Aorta (tissue), 5 donors: ENCODE data around the gene SSC4D. TPM values are rescaled to one million over a fixed set of nuclear protein-coding genes. Genes with fewer than 3 reads are reported as not detected.
A peak's percentile ranks its signal among the peaks of the same experiment; 100 is the strongest.

Source experiments
- ATAC-seq: fragments of 200-7000 bp; cut with Tn5 transposase; one replicate; pipeline ENCODE4 v1.9.1; 2022; ENCODE audit warnings: moderate library complexity; ENCODE audit not compliant: low FRiP score
- DNase-seq, 2 donors: peaks; one replicate each; pipeline ENCODE4 v3.0.0-alpha.2; 2020
- H3K27ac ChIP-seq, 2 donors: one replicate each; pipeline ENCODE4 v1.5.1; 2013; ENCODE audit warnings: low read length in 2 of 2, mild to moderate bottlenecking in 2 of 2, moderate library complexity in 2 of 2, control low read depth in 1 of 2, inconsistent platforms in 1 of 2, low read depth in 1 of 2
- H3K27me3 ChIP-seq, 2 donors: one replicate each; pipeline ENCODE4 v1.6.1; 2013; ENCODE audit warnings: control low read depth in 1 of 2, low read length in 1 of 2, mild to moderate bottlenecking in 1 of 2, moderate library complexity in 1 of 2; ENCODE audit not compliant: insufficient read depth in 2 of 2, control insufficient read depth in 1 of 2
- H3K36me3 ChIP-seq, 2 donors: one replicate each; pipeline ENCODE4 v1.6.1; 2013; ENCODE audit warnings: control low read depth in 1 of 2, low read length in 1 of 2, mild to moderate bottlenecking in 1 of 2; ENCODE audit not compliant: insufficient read depth in 2 of 2, control insufficient read depth in 1 of 2
- H3K4me1 ChIP-seq, 2 donors: one replicate each; pipeline ENCODE4 v1.6.1; 2013; ENCODE audit warnings: low read length in 2 of 2, control low read depth in 1 of 2, mild to moderate bottlenecking in 1 of 2, moderate library complexity in 1 of 2; ENCODE audit not compliant: insufficient read depth in 2 of 2, control insufficient read depth in 1 of 2
- H3K4me3 ChIP-seq, 2 donors: one replicate each; pipeline ENCODE4 v1.5.1; 2013; ENCODE audit warnings: low read length in 2 of 2, control low read depth in 1 of 2, mild to moderate bottlenecking in 1 of 2
- H3K9me3 ChIP-seq: one replicate; pipeline ENCODE4 v1.6.1; 2013; ENCODE audit warnings: mild to moderate bottlenecking, low read length; ENCODE audit not compliant: control insufficient read depth
- WGBS, 2 donors: extraction: QIAGEN DNeasy Blood & Tissue Kit; methylation state at CpG; one replicate each; pipeline ENCODE4 v1.1.7; 2013; 5-methylcytosine and 5-hydroxymethylcytosine counted together
- intact Hi-C, 2 donors: fragments of 100-400 bp; cut with DNase I; formaldehyde crosslinking; loops; one replicate each; pipeline versions ENCODE4 v1.14.2 to v1.15.0; 2022
- polyA plus RNA-seq, 2 donors: library from polyadenylated mRNA; stranded (reverse); fragments of 200-250 nt; gene quantifications; one replicate each; pipeline ENCODE4 v1.2.3, GENCODE V29; 2013
- total RNA-seq, 2 donors: library from RNA; stranded (reverse); fragmentation: NEBNext Ultra II Directional; extraction: Animal tissue kit (Norgen Biotek cat#: 25700); gene quantifications; one replicate each; pipeline ENCODE4 v1.2.1, GENCODE V29; 2021
- donor health status: healthy with polysubstance abuse.
- donor health status: Bipolar disorder and iron deficiency.
- donor health status: DM: no; HTN: no; CAD: no.
- donor health status: DM: no; HTN: no; CAD: no.
- donor health status: DM: yes; HTN: yes; CAD: no.

The SSC4D gene
- total and polyA plus RNA-seq, 4 donors = 0.13 to 0.58 (median 0.33) TPM; not detected in 1

DNA sequence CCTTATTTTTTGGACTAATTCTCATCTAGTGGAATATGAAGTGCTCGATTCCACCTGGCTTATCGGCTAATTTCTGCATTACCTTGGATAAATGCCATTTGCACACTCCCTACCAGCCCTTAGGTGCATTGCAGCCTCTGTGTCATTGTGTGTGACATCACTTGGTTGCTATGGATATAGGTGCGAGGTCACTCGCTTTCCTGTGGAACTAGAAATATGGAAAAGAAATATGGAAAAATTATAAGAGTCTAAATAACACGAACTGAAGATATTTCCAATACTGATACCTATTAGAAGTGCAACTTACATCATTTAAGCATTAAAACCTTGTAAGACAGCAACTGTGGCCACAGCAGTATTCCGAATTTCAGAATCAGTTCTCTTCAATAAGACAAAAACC lies 52.7 kb downstream of the SSC4D start:
- H3K36me3 ChIP-seq = no peaks in the 10 kb centered on the region
- H3K9me3 ChIP-seq = no peaks in the 10 kb centered on the region
- intact Hi-C loops = loop anchor here in 1 of 2 donors (5.0 kb wide), 1 partner anchor 35 kb away; no protein-coding TSS in a partner anchor
- ATAC-seq = no peak
- no peaks in the 10 kb centered on the region for H3K27me3 ChIP-seq
- DNase-seq = no peak
- peak overlapping the region in 1 of 2 donors; percentile 22 for H3K27ac ChIP-seq
- peaks cover 0 to 2% of the 10 kb centered on the region in 2 donors for H3K4me1 ChIP-seq
- peak overlapping the region in 1 of 2 donors; percentile 93 for H3K4me3 ChIP-seq
- 47 to 53% methylated on average over 6 of the region's 6 CpGs for WGBS, 2 donors

DNA sequence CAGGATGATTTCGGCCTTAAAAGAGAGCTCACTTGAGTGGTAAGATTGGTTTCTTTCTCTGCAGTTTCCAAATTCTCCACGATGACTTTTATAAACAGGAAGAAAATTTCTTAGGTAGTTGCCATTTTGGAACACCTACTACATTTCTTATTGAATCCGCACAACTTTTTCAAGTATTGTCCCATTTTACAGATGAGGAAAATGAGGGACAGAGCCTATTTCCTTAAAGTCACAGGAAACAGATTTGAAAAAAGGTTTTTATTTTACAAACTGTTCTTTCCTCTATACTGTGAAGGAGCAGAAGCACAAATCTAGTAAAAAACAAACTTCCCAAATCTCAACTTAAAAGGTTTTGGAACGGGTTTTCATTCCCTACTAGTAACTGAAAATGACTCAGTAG lies 53.4 kb downstream of the SSC4D start:
- DNase-seq (no peak), ATAC-seq (no peak)
- Histone ChIP-seq H3K9me3 (no peaks in the 10 kb centered on the region), H3K36me3 (no peaks in the 10 kb centered on the region), H3K27me3 (no peaks in the 10 kb centered on the region), H3K4me1 (peaks cover 0 to 2% of the 10 kb centered on the region in 2 donors), H3K27ac (no peak overlapping the region), H3K4me3 (no peak overlapping the region)
- intact Hi-C loops = loop anchor here in 1 of 2 donors (5.0 kb wide), 1 partner anchor 34 kb away; no protein-coding TSS in a partner anchor
- WGBS, 2 donors = 84% methylated on average over 4 of the region's 4 CpGs

DNA sequence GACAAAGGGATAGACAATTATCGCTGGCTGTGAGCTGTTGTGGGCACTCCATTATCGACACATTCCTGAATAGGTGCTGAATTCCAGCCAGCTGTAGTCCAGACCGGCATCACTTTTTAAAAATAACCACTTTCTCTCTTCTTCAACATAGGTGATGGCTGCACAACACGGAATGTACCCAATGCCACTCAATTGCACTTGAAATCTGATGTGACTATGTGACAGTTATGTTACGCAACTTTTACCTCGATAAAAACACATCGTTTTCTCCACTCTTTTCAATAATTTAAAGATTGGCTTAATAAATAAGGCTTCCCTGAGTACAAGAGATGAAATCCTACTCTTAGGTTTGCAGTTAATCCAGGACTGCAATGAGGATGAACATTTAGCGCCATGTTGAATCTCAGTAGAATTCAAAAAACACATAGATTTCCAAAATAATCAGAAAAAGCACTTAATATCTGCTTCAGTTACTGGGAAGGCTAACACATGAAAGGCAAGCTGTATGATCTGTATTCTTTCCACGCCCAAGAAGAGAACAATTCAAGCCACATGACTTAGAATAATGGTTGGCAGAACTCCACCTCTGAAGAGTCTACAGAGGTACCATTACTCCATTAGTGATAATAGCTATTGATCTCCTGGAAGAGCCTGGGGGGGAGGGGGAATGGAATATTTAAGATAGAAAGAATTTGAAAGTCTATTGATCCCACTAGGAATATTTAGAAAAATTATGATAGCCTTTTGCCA lies 54.3 kb downstream of the SSC4D start:
- Histone ChIP-seq H3K27ac (no peak overlapping the region), H3K4me1 (peaks cover 0 to 2% of the 10 kb centered on the region in 2 donors), H3K9me3 (no peaks in the 10 kb centered on the region), H3K4me3 (no peak overlapping the region), H3K27me3 (no peaks in the 10 kb centered on the region), H3K36me3 (no peaks in the 10 kb centered on the region)
- intact Hi-C loops = loop anchor here in 1 of 2 donors (5.0 kb wide), 1 partner anchor 33 kb away; no protein-coding TSS in a partner anchor
- WGBS, 2 donors = 88 to 94% methylated on average over 9 of the region's 9 CpGs
- DNase-seq (no peak), ATAC-seq (no peak)

DNA sequence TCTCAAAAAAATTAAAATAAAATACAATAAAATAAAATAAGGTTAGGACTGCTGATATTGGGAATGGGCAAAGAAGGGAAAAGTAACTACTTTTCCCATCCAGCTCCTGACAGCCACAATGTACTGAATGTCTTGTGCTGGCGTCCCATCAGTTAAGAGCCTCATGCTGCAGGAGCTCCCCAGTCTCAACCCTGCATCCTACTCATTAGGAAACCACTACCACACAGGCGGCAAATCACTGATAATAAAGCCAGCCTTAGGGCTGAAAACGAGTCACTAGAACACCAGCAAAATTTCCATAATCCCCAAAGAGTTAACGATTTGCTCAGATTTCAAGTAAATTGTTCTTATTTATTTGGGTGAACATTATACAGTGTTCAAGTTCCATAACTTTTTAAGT lies 55.0 kb downstream of the SSC4D start:
- intact Hi-C loops = no loop called here
- no peak overlapping the region for H3K27ac ChIP-seq
- no peak for DNase-seq

DNA sequence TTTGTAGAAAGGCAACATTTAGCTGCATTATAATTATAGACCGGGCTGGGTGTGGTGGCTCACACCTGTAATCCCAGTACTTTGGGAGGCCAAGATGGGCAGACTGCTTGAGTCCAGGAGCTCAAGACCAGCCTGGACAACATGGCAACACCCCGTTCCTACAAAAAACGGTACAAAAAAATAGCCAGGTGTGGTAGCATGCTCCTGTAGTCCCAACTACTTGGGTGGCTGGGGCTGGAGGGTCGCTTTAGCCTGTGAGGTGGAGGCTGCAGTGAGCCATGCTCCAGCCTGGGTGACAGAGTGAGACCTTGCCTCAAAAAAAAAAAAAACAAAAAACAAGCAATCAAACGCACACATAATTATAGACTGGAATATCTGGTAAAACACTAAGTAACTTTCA lies 55.8 kb downstream of the SSC4D start:
- H3K27ac ChIP-seq = no peak overlapping the region
- no peaks in the 10 kb centered on the region for H3K9me3 ChIP-seq
- peaks cover 0 to 2% of the 10 kb centered on the region in 2 donors for H3K4me1 ChIP-seq
- H3K36me3 ChIP-seq = no peaks in the 10 kb centered on the region
- intact Hi-C loops = no loop called here
- DNase-seq (no peak), ATAC-seq (no peak)
- H3K27me3 ChIP-seq = no peaks in the 10 kb centered on the region
- no peak overlapping the region for H3K4me3 ChIP-seq
- 93 to 97% methylated on average over 5 of the region's 5 CpGs for whole genome bisulfite sequencing, 2 donors

More for the DNA sequence above, 55.0 kb downstream of the SSC4D start:
- H3K4me1 ChIP-seq = peaks cover 0 to 2% of the 10 kb centered on the region in 2 donors
- WGBS, 2 donors = 91 to 96% methylated on average over 4 of the region's 4 CpGs
- H3K9me3 ChIP-seq = no peaks in the 10 kb centered on the region
- no peaks in the 10 kb centered on the region for H3K36me3 ChIP-seq
- no peaks in the 10 kb centered on the region for H3K27me3 ChIP-seq
- no peak for ATAC-seq
- H3K4me3 ChIP-seq = no peak overlapping the region

DNA sequence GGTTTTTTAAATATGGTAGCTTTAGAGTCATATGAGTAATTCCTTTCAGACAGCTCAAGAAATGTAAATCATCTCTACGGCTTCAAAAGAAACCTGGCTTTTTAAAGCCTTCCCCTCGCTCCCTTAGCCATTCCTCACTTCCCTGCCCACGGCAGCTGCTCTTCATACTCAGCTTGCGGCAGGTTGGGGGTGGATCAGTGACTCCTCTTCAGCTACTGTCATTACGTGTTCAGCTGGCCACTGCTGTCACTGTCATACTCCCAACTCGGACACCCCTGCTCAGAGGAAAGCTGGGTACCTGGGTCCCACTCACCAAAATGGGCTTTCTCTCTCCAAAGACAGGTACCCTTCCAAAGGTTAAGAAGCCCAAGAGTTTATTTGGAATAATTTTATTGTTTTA lies 57.3 kb downstream of the SSC4D start:
- Histone ChIP-seq H3K27me3 (no peaks in the 10 kb centered on the region), H3K36me3 (no peaks in the 10 kb centered on the region), H3K4me1 (peaks cover 0 to 2% of the 10 kb centered on the region in 2 donors), H3K4me3 (no peak overlapping the region), H3K9me3 (no peaks in the 10 kb centered on the region), H3K27ac (no peak overlapping the region)
- WGBS, 2 donors = 76% methylated on average over 6 of the region's 6 CpGs
- ATAC-seq = no peak
- intact Hi-C loops = no loop called here
- no peak for DNase-seq

DNA sequence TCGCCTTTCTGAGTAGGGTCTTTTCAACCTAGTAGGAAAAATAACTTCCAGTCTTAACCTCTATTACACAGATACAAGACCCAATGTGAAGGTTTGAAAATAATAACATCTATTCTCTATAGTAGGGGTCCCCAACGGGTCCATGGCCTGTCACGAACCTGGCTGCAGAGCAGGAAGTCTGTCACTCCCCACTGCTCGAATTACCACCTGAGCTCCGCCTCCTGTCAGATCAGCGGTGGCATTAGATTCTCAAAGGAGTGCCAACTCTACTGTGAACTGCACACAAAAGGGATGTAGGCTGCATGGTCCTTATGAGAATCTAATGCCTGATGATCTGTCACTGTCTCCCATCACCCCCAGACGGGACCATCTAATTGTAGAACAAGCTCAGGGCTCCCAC lies 58.1 kb downstream of the SSC4D start:
- ATAC-seq = no peak
- WGBS, 2 donors = 84 to 89% methylated on average over 7 of the region's 7 CpGs
- H3K4me3 ChIP-seq = no peak overlapping the region
- no peak overlapping the region for H3K27ac ChIP-seq
- no peak for DNase-seq
- H3K36me3 ChIP-seq = peaks cover 0 to 3% of the 10 kb centered on the region in 2 donors
- no peaks in the 10 kb centered on the region for H3K27me3 ChIP-seq
- no peaks in the 10 kb centered on the region for H3K9me3 ChIP-seq
- H3K4me1 ChIP-seq = no peaks in the 10 kb centered on the region
- intact Hi-C loops = no loop called here

DNA sequence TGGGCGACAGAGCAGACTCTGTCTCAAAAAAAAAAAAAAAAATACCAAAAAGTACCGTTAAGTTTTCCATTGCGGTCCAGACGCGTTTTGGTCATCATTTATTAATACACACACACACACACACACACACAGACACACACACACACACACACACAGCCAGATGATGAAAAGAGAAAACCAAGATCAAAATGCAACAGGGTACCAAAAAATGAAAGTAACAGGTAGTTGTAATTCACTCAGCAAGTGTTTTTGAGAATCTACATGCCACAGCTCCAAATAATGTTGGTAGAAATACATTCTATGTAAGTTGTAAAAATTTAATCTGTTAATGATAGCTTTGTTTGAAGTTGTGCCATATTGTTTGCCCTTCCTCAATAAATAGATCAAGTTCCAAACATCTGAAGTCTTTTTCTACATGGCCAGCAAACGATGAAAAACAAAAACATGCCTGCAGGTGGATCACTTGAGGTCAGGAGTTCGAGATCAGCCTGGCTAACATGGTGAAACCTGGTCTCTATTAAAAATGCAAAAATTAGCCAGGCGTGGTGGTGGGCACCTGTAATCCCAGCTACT lies 60.1 kb downstream of the SSC4D start:
- no peak for DNase-seq
- H3K4me1 ChIP-seq = no peaks in the 10 kb centered on the region
- H3K4me3 ChIP-seq = no peak overlapping the region
- peaks cover 0 to 7% of the 10 kb centered on the region in 2 donors for H3K36me3 ChIP-seq
- no peak for ATAC-seq
- 88 to 90% methylated on average over 8 of the region's 8 CpGs for WGBS, 2 donors
- H3K9me3 ChIP-seq = no peaks in the 10 kb centered on the region
- intact Hi-C loops = no loop called here
- H3K27ac ChIP-seq = no peak overlapping the region
- H3K27me3 ChIP-seq = no peaks in the 10 kb centered on the region

DNA sequence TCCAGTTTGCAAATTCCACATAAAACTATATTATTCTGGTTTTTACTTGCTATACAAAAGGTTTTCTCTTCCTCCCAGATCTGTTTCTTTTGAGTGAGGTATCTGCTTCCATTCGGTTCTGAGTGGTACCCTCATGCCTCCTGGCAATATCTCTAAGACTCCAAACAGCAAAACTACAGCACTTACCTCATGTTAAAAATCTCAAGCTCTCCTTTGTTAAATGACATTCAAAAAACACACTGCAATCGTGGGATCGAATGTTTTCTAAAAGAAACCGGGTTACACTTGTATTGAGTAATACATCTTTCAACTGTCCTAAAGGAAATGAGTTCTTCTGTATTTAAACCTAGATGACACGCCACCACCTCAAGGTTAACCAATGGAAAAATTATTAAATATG lies 61.8 kb downstream of the SSC4D start:
- Histone ChIP-seq H3K9me3 (no peaks in the 10 kb centered on the region), H3K4me1 (no peaks in the 10 kb centered on the region), H3K27me3 (no peaks in the 10 kb centered on the region), H3K27ac (no peak overlapping the region), H3K4me3 (no peak overlapping the region), H3K36me3 (peaks cover 0 to 9% of the 10 kb centered on the region in 2 donors)
- DNase-seq (no peak), ATAC-seq (no peak)
- WGBS, 2 donors = 62 to 69% methylated on average over 5 of the region's 5 CpGs
- intact Hi-C loops = no loop called here
